ENCODE results near the gene ENTPD2. TPM values are rescaled to one million over a fixed set of nuclear protein-coding genes. Genes with fewer than 3 reads are reported as not detected.

ENTPD2 gene
- total and polyA plus RNA-seq, 9 of the 15 experiments (the other 6 are each of a cell fraction or from before 2014, with no cell fraction given): 0.04 to 0.60 (median 0.14) TPM; not detected in 4

GRCh38 chr9:137028263-137029057 is 25.4 kb downstream of the ENTPD2 start (continued):
- TF ChIP-seq ZBTB5 (IDR thresholded peaks at IDR 0.05) (no peak), UBTF (IDR thresholded peaks at IDR 0.05; ENCODE audit: borderline replicate concordance in 1 of 2, low read depth in 2 of 2, low read length in 2 of 2) (peak in 1 of 2 experiments; percentile 34; a peak in 1 of 4 replicates), BCLAF1 (IDR thresholded peaks at IDR 0.05; ENCODE audit: borderline replicate concordance in 1 of 2, control insufficient read depth in 1 of 2, low read depth in 2 of 2, low read length in 1 of 2) (no peak), ZFP1 (CRISPR knock-in tag; IDR thresholded peaks at IDR 0.05) (no peak), DIDO1 (tag; IDR thresholded peaks at IDR 0.05; ENCODE audit: low read depth) (no peak), ZNF639 (CRISPR knock-in tag; conservative IDR thresholded peaks at IDR 0.05 in 1 of 2, IDR thresholded peaks at IDR 0.05 in 1 of 2) (peak; percentile 54 to 88; a peak in 2 of 4 replicates), RREB1 (CRISPR knock-in tag; IDR thresholded peaks at IDR 0.05) (no peak), ZNF764 (CRISPR knock-in tag; IDR thresholded peaks at IDR 0.05; ENCODE audit: low read depth) (no peak), JUNB (CRISPR knock-in tag; conservative IDR thresholded peaks at IDR 0.05) (no peak)

Measured in K562 (cell line).